ENCODE data around the gene ATP8B3. TPM values are rescaled to one million over a fixed set of nuclear protein-coding genes. Genes with fewer than 3 reads are reported as not detected.
A peak's percentile ranks its signal among the peaks of the same experiment; 100 is the strongest.

ATP8B3 gene, protein sequence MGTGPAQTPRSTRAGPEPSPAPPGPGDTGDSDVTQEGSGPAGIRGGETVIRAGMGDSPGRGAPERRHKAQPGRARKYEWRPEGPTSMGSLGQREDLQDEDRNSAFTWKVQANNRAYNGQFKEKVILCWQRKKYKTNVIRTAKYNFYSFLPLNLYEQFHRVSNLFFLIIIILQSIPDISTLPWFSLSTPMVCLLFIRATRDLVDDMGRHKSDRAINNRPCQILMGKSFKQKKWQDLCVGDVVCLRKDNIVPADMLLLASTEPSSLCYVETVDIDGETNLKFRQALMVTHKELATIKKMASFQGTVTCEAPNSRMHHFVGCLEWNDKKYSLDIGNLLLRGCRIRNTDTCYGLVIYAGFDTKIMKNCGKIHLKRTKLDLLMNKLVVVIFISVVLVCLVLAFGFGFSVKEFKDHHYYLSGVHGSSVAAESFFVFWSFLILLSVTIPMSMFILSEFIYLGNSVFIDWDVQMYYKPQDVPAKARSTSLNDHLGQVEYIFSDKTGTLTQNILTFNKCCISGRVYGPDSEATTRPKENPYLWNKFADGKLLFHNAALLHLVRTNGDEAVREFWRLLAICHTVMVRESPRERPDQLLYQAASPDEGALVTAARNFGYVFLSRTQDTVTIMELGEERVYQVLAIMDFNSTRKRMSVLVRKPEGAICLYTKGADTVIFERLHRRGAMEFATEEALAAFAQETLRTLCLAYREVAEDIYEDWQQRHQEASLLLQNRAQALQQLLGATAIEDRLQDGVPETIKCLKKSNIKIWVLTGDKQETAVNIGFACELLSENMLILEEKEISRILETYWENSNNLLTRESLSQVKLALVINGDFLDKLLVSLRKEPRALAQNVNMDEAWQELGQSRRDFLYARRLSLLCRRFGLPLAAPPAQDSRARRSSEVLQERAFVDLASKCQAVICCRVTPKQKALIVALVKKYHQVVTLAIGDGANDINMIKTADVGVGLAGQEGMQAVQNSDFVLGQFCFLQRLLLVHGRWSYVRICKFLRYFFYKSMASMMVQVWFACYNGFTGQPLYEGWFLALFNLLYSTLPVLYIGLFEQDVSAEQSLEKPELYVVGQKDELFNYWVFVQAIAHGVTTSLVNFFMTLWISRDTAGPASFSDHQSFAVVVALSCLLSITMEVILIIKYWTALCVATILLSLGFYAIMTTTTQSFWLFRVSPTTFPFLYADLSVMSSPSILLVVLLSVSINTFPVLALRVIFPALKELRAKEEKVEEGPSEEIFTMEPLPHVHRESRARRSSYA (N-terminal part only)
- total RNA-seq, result 1 to 10 TPM in 2 of 4 donors, under 1 TPM in 2; 0.21 to 2.4 (median 1.2) TPM

DNA sequence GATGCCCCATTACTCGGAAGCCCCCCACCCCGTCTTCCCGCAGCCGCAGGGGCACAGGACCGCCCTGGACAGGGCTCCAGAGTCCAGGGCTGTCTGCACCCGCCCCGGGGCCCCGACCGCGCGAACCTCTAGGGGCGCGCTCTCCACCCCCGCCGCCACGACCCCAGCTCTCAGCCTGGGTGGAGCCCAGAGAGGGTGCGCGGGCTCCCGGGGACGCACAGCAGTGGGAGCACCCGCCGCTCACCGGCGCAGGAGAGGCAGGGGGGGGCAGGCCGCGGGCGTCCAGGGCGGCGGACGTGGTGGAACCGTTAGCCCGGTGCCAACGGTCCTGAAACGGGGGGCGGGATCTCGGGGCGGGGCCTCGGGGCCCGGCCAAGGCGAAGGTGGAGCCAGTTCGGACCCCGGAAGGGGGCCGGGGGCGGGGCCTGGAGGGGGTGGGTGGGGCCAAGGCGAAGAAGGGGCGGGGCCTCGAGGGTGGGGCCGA, at the start of gene ATP8B3:
TSS of gene ATP8B3 (minus strand) at position 335 of the 484 bp plus-strand sequence. CDS start 540 bp downstream, outside the sequence.
- WGBS, 2 donors, result 0 to 3% methylated on average over 6 to 8 of the region's 48 CpGs

DNA sequence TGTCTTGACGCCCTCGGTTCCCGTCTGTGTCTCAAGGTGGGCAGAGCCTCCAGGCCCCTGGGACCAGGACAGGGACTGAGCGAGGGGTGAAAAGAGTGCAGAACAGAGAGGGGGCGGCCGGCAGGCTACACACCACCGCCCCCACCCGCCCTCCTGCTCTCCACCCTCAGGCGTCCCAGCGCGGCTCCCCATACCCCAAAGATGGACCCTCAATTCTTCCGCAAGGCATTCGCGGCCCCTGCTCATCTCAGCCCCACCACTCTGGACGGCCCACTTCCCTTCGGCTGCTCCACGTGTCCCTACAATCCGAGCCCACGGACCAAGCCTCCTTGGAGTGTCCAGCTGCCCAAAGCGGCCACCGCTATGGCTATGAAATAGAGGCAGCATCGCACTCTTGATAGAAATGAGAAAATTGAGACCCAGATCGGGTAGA, 49.5 kb upstream of the ATP8B3 start:
- Histone ChIP-seq H3K27me3 (no peaks in the 10 kb centered on the region), H3K4me1 (peaks cover 0 to 72% (median 59%) of the 10 kb centered on the region in 4 donors), H3K9me3 (no peaks in the 10 kb centered on the region), H3K27ac (peak overlapping the region; percentile 31 to 94 (median 72)), H3K36me3 (no peaks in the 10 kb centered on the region), H3K4me3 (peak overlapping the region in 2 of 4 donors; percentile 52 to 70)
- DNase-seq (ENCODE audit: low spot score in 2 of 2), result no peak
- TF ChIP-seq EP300 (IDR thresholded peaks at IDR 0.05), result no peak
- TF ChIP-seq, protein P1, sequence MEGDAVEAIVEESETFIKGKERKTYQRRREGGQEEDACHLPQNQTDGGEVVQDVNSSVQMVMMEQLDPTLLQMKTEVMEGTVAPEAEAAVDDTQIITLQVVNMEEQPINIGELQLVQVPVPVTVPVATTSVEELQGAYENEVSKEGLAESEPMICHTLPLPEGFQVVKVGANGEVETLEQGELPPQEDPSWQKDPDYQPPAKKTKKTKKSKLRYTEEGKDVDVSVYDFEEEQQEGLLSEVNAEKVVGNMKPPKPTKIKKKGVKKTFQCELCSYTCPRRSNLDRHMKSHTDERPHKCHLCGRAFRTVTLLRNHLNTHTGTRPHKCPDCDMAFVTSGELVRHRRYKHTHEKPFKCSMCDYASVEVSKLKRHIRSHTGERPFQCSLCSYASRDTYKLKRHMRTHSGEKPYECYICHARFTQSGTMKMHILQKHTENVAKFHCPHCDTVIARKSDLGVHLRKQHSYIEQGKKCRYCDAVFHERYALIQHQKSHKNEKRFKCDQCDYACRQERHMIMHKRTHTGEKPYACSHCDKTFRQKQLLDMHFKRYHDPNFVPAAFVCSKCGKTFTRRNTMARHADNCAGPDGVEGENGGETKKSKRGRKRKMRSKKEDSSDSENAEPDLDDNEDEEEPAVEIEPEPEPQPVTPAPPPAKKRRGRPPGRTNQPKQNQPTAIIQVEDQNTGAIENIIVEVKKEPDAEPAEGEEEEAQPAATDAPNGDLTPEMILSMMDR (IDR thresholded peaks at IDR 0.05), result no peak
- 31 to 41% methylated on average over 21 to 23 of the region's 23 CpGs for WGBS, 2 donors

More for the DNA sequence above, at the start of gene ATP8B3:
- DNase-seq (ENCODE audit: low spot score in 2 of 2), result no peak
- Histone ChIP-seq H3K4me3 (peak within 1 kb of the TSS; percentile 24 to 56 (median 40)), H3K27me3 (no peaks in the 10 kb centered on the region), H3K4me1 (peaks cover 3 to 24% (median 12%) of the 10 kb centered on the region in 4 donors), H3K27ac (peak within 1 kb of the TSS; percentile 56 to 87 (median 74)), H3K9me3 (no peaks in the 10 kb centered on the region), H3K36me3 (peaks cover 0 to 25% (median 14%) of the 10 kb centered on the region in 3 donors)
- TF ChIP-seq EP300 (IDR thresholded peaks at IDR 0.05) (no peak), POLR2A (IDR thresholded peaks at IDR 0.05) (no peak)
- TF ChIP-seq, protein P1 (IDR thresholded peaks at IDR 0.05), result peak in 1 of 5 experiments; percentile 30

DNA sequence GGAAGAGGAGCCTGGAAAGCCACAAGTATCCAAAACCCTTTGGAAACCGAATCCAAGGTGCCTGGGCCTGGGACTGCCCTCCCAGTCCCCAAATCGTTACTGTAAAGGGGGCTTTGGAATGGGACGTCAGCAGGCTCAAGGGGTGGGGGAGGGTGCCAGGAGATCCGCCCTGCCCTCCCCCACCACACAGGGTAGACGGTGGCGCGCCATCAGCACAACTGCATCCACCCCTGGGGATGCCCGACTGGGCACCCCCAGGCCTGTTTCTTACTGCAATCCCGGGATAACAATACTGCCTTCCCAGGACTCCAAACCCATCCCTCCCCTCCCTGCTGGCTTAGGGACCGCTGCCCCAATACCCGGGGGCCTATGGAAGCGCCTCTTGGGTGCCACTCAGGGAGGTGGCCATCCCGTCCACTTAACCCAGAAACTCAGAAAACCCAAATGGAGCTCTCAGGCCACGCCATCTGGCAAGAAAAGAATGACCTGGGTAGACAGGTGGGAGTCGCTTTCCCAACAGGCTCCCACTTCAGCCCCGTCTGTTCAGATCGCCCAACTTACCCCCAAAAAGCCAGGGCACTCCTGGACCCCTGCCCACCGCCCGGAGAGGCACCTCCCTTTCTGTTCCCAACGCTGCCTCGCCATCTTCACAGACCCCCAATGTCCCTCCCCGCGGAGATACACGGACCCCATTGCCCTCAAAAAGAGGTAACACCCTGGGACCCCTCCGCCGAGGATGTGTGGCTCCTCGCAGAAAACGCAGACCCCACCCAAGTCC, 48.9 kb upstream of the ATP8B3 start:
- DNase-seq (ENCODE audit: low spot score in 2 of 2), result no peak
- H3K36me3 ChIP-seq, result no peaks in the 10 kb centered on the region
- peak overlapping the region in 1 of 4 donors; percentile 70 for H3K4me3 ChIP-seq
- TF ChIP-seq, protein P1 (IDR thresholded peaks at IDR 0.05), result no peak
- no peak for TF ChIP-seq POLR2A (IDR thresholded peaks at IDR 0.05)
- no peak for TF ChIP-seq EP300 (IDR thresholded peaks at IDR 0.05)
- peak overlapping the region in 3 of 4 donors; percentile 56 to 94 (median 85) for H3K27ac ChIP-seq
- no peaks in the 10 kb centered on the region for H3K27me3 ChIP-seq
- 59 to 61% methylated on average over 27 to 28 of the region's 28 CpGs for WGBS, 2 donors
- H3K4me1 ChIP-seq, result peaks cover 0 to 78% (median 65%) of the 10 kb centered on the region in 4 donors
- no peaks in the 10 kb centered on the region for H3K9me3 ChIP-seq

DNA sequence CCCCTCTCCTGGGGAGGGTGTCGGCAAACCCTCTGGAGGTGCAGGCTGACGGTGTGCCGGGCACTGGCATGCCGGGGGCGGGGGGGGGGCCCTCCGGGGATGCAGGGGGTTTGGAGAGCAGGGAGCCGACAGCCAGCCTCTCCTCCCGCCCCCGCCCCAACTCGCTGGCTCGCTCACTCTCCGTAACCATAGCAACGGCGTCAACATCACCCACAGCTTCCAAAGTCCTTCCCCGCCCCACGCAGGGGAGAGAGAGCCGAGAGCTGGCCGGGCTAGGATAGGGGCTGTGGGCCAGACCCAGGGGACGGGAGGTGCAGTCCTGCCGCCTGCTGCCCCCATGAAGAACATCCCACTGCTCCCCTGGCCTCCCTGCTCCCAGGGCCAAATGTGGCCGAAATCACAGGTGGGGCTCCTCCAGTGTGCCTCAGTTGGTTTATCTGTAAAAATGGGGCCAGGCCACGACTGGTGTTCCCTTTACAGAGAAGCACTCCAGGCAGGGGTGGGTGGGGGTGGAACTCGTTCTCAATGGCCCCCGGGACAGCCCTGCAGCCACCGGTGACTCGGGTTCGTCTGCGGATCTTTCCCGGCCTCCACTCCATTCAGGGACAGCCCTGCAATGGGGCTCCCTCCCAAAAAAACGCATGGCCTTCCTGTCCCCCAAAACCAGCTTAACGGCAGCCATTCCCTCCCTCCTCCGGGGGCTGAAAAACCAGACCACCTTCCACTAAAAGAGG, 48.1 kb upstream of the ATP8B3 start:
- no peaks in the 10 kb centered on the region for H3K36me3 ChIP-seq
- WGBS, 2 donors, result 10 to 26% methylated on average over 11 to 24 of the region's 32 CpGs
- H3K27me3 ChIP-seq, result no peaks in the 10 kb centered on the region
- no peak overlapping the region for H3K4me3 ChIP-seq
- peak overlapping the region; percentile 56 to 94 (median 75) for H3K27ac ChIP-seq
- no peak for DNase-seq (ENCODE audit: low spot score in 2 of 2)
- H3K9me3 ChIP-seq, result no peaks in the 10 kb centered on the region
- TF ChIP-seq EP300 (IDR thresholded peaks at IDR 0.05) (no peak), POLR2A (IDR thresholded peaks at IDR 0.05) (no peak)
- TF ChIP-seq, protein P1 (IDR thresholded peaks at IDR 0.05), result no peak
- H3K4me1 ChIP-seq, result peaks cover 0 to 84% (median 71%) of the 10 kb centered on the region in 4 donors
